MV-4-11 (cell line): Measurements from ENCODE around the gene DOHH.
"Not testable (repeated sequence)": the region's sequence is repeated elsewhere in the genome, so short reads cannot be mapped to it uniquely, and the experiment has no call there.

Experiments used
- DNase-seq: peaks from one replicate; lab custom pipeline; 2025; lab: John Stamatoyannopoulos, UW

The DOHH gene

DNA sequence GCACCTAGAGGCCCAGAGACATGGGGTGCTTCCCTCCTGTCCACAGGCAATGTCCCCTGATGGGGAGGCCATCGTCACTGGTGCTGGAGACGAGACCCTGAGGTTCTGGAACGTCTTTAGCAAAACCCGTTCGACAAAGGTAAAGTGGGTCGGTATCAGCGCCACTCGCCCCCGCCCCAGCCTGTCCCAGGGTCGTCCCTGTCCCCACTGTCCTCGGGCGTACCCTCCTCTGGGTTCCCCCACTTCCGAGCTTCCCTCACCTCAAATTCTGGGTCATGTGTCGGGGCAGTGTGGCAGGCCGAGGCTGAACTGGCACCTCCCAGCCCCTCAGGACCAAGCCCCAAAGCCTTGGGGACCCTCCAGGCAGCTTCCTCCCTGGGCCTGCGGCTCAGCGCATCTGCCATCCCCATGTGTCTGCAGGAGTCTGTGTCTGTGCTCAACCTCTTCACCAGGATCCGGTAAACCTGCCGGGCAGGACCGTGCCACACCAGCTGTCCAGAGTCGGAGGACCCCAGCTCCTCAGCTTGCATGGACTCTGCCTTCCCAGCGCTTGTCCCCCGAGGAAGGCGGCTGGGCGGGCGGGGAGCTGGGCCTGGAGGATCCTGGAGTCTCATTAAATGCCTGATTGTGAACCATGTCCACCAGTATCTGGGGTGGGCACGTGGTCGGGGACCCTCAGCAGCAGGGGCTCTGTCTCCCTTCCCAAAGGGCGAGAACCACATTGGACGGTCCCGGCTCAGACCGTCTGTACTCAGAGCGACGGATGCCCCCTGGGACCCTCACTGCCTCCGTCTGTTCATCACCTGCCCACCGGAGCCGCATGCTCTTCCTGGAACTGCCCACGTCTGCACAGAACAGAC, 34.1 kb upstream of the DOHH start:
- no peak for DNase-seq

- no peak for DNase-seq
These were observed 33.2 kb upstream of the DOHH start for GRCh38 chr19:3533563-3534216.

- no peak for DNase-seq
These were observed 32.6 kb upstream of the DOHH start for GRCh38 chr19:3533033-3533432.

DNA sequence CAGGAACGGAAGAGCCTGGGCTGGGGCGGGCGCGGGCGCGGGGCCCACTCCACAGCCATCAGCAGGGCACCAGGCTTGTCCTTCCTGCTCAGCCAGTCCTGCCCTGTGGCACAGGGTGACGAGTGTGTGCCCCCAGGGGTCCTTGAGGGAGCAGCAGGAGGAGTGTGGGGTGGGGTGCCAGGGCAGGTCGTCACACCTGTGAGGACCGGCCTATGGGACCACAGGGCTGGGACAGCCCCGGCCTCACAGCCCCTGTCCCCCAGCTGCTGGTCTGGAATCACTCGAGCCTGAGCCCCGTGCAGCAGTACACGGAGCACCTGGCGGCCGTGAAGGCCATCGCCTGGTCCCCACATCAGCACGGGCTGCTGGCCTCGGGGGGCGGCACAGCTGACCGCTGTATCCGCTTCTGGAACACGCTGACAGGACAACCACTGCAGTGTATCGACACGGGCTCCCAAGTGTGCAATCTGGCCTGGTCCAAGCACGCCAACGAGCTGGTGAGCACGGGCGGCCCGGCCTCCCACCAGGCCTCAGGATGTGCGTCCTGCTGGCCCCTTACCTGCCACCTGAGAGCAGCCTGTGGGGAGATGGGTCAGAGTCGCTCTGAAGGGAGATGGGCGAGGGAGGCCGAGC, 31.8 kb upstream of the DOHH start:
- no peak for DNase-seq

DNA sequence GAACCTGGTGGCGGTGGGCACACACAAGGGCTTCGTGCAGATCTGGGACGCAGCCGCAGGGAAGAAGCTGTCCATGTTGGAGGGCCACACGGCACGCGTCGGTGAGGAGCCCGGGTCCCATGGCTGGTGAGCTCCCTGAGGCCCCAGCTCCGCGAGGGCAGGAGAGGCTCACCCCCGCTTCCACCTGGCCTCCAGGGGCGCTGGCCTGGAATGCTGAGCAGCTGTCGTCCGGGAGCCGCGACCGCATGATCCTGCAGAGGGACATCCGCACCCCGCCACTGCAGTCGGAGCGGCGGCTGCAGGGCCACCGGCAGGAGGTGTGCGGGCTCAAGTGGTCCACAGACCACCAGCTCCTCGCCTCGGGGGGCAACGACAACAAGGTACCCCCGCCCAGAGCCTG, 31.2 kb upstream of the DOHH start:
- no peak for DNase-seq

- DNase-seq, result no peak
These were observed 29.9 kb upstream of the DOHH start for GRCh38 chr19:3530389-3530788.

GRCh38 chr19:3529299-3529698, 28.8 kb upstream of the DOHH start:
- DNase-seq, result not testable (repeated sequence)

DNA sequence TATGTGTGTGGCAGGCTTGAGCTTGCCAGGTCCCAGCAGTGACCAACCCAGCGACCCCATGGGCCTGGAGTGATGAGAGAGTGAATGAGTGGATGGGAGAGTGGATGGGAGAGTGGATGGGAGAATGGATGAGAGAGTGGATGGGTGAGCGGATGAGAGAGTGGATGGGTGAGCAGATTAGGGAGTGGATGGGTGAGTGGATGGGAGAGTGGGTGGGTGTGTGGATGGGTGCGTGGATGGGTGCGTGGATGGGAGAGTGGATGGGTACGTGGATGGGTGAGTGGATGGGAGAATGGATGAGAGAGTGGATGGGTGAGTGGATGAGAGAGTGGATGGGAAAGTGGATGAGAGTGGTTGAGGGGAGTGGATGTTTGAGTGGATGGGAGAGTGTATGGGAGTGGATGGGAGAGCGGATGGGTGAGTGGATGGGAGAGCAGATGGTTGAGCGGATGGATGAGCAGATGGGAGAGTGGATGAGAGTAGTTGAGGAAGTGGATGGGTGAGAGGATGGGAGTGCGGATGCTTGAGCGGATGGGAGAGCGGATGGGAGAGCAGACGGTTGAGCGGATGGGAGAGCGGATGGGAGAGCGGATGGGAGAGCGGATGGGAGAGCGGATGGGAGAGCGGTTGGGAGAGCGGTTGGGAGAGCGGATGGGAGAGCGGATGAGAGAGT, 28.2 kb upstream of the DOHH start:
- DNase-seq, result no peak

DNA sequence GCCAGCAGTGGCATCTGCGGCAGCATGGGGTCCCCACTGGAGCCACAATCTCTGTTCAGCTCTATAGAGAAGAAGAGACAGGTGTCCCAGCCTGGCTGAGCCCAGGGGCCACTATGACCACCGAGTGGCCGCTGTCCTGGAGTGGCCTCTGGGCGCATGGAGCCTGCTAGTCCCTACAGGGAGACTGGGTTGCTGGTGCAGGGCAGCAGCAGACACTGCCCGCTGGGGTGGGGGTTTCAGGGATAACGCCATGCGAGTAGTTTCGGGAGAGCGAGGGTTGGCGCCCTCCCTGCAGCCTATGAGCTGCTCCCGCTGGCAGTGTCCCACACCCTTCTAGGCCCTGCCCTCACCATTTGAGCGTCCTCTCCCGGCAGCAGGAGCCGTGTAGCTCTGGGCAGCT, 27.6 kb upstream of the DOHH start:
- no peak for DNase-seq

DNA sequence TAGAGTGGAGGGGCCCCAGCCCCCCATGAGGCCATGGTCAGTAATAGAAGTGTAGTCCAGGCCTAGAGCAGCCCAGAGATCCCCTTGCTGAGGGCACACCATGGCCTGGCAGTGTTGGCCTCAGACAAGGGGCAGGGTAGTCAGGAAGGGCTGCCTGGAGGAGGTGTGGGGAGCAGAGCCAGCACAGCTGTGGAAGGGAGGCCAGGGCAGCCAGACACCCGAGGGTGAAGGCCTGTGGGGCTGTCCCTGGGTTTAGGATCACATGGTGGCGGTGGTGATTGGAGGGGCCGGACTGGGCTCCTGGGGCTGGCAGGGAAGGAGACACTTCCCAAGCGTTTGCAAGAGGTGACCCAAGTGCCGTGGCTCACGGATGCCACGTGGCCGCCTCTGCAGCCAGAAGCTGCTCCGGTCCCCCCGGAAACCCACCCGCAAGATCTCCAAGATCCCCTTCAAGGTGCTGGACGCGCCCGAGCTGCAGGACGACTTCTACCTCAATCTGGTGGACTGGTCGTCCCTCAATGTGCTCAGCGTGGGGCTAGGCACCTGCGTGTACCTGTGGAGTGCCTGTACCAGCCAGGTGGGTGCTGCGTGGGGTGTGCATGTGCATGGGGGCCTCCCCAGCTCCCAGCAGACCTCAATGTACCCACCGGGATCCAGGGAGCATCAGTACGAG, 26.9 kb upstream of the DOHH start:
- DNase-seq, result no peak

DNA sequence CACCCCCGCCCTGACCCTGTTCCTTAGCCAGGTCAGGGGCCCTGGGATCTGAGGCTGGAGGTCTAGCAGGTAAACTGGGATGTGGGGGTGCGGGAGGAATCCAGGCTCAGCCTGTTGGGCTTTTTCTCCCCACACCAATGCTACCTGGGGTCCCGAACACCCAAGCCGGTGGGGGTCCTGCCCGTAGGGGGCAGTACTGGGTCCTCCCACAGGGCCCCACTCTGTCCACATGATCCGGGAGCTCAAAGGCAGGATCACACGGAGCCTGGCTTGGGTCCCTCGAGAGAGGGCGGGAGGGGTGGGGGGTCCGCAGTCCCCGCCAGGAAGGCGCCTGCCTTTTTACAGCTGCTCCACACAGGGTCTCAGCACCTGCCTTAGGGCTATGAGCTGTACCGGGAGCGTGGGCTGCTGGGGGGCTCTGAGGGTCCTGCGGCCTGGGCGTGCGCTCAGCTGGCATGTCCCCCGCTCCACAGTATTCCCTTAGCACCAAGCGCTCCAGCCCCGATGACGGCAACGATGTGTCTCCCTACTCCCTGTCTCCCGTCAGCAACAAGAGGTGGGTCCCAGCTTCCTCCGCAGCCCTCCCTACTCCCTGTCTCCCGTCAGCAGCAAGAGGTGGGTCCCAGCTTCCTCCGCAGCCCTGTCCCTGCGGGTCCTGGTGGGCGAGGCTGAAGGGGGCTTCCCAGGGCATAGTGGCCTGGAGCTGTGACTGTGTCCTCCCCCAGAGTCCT, 26.2 kb upstream of the DOHH start:
- DNase-seq, result no peak

DNA sequence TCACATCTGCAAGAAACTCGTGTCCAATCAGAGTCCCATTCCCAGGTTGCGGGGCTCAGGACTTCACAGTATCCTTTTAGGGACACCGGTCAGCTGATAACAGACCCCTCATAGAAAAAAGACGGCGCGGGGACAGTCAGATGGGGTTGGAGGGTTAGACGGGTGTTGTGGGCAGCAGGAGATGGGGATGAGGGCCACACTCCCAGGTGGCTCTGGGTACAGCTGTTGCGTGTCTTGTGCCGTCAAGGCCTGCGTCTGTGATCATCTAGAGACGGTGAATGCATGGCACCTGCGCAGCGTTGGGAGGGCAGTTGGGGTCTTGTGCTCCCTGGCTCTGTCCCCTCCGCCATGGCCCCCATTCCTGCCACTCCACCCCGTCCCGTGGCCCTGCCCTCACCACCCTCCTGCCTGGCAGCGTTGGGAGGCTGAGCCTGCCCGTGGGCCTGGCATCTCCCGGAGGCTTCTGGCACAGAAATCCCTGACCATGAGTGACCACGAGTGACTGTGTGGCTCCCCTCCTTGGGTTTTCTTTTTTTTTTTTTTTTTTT, 24.5 kb upstream of the DOHH start:
- no peak for DNase-seq

DNA sequence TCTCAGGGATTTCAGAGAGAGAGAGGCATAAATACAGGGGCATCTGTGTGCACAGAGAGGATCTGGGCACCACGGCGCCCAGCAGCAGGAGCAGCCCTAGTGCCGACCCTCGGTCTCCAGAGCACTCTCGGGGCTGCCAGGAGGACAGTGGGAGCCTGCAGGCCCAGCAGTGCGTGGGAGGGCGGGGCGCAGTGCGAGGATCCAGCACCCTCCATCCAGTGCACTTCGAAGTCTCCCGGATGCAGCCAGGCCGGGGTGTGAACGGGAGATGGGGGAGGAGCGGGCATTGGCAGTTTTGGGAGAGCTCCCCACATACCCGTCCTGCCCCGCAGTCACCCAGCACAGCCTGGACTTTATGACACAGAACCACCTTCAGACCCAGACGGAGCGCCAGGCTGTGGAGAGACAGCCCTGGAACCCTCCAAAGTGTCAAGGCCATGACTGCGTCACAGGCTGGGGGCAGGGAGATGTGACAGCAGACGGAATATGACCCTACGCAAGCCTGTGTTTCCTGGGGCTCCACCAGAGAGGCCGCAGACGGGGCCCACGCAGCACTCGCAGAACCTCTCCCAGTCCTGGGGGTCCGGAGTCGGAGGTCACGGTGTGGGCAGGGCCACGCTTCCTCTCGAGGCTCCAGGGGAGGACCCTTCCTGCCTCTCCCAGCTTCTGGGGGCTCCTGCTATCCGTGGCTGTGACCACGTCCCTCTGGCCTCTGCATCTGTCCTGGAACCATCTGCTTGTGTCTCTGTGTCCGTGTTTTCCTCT, 23.8 kb upstream of the DOHH start:
- DNase-seq, result no peak

DNA sequence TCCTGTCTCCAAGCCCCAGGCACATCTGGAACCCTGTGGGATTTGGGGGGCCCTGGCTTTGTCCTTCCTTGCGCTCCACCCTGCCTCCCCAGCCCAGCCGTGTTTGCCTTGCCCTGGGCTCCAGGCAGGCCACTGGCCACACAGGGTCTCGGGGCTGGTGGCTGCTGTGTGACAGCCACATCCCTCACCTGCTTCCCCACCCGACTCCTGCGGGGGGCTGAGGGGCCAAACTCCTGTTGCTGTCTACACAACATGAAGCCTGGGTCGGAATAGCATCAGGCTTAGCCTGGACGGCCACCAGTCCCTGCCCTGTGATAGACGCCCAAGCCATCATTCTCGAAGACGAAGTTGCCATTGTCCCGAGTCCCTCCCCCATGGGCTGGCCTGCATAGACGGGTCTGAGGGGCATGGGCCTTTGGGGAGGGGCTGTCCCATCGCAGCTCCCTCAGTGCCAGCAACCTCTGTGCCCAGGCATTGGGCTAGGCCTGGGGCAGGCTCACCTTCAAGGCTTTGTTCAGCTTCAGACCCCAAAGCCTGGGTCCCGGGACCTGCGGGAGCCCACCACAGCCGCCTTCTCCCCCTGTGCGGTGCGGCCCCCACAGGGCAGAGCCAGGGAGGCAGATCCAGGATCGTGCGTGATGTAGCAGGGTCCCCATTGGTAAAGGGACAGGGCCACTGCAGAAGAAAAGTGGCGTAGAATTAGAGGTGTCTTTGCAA, 23.0 kb upstream of the DOHH start:
- DNase-seq, result no peak

- no peak for DNase-seq
These were observed 22.2 kb upstream of the DOHH start for GRCh38 chr19:3522421-3523360.

- peak; percentile 51 for DNase-seq
These were observed 20.6 kb upstream of the DOHH start for GRCh38 chr19:3521104-3521445.

DNA sequence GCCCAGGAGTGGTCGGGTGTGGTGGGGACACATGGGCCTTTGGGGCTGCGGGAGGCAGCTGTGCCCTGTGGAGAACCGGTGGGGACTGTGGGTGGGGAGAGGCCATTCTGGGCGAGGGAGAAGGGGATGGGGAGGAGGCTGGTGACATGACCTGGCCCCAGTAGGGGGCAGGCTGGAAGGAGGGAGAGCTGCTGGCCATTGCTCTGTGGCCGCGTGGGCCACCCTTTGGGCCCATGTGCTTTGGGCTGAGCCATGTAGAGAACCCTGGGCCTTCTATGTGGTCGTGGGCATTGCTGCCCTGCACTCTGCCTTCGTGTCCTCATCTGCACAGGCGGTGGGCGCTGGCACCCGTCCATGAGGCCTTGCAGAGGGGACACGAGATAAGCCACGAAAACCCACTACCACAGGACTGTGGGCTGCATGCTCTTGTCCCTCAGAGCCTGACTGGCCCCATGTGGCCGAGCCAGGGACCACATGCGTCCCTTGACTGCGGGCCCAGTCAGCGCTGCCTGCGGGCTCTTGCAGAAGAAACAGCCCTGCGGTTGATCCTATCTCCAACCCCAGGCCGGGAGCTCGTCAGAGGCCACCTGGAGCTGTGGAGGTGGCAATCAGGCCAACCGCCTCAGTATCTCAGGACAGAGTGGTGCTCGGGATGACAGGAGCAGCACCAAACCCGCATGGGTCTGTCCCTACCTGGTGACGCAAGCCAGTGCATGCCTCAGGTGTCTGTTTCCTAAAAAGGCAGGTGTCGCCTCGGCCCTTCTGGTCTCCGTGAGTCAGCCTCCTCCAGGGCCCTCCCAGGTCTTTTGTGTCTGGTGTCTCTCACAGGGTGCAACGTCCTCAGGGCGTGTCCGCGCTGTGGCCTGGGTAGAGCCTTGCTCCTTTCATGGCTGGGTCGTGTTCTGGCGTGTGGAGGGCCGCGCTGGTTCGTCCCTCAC, 20.0 kb upstream of the DOHH start:
- peak; percentile 16 for DNase-seq
